Measurements from ENCODE around the gene KLHDC7B.

Gene KLHDC7B

GRCh38 chr22:50585781-50586180 is 40.1 kb downstream of the KLHDC7B start:
- H3K27ac ChIP-seq = no peak overlapping the region
- no peak overlapping the region for H3K4me3 ChIP-seq
- no peak for DNase-seq (ENCODE audit: low spot score)
- no peak for TF ChIP-seq CTCF (IDR thresholded peaks at IDR 0.05)

- no peak overlapping the region for H3K4me3 ChIP-seq
- no peak for TF ChIP-seq CTCF (IDR thresholded peaks at IDR 0.05)
- DNase-seq (ENCODE audit: low spot score) = no peak
- no peak overlapping the region for H3K27ac ChIP-seq
Observed at GRCh38 chr22:50586416-50586815, 40.7 kb downstream of the KLHDC7B start.

- no peak for TF ChIP-seq CTCF (IDR thresholded peaks at IDR 0.05)
Observed at GRCh38 chr22:50587407-50587806, 41.7 kb downstream of the KLHDC7B start.

DNA sequence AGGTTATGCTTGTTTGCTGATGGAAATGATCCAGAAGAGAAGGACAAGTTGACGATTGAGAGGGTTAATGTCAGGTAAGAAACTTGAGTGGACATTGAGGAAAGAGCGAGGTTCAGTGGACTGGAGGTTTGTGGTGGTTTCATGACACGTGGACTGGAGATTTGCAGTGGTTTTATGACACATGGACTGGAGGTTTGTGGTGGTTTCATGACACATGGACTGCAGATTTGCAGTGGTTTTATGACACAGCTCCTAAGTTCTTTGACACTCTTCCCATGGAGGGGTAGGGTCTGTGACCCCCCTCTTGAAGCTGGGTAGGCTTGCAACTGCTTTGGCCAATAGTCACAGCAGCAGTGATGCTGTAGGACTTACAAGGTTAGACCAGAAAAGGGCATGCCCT is 49.5 kb downstream of the KLHDC7B start:
- TF ChIP-seq CTCF (IDR thresholded peaks at IDR 0.05) = no peak
- H3K4me3 ChIP-seq = no peak overlapping the region
- H3K27ac ChIP-seq = no peak overlapping the region
- DNase-seq (ENCODE audit: low spot score) = no peak

More at GRCh38 chr22:50587407-50587806, 41.7 kb downstream of the KLHDC7B start:
- Histone ChIP-seq H3K27ac (no peak overlapping the region), H3K4me3 (no peak overlapping the region)
- DNase-seq (ENCODE audit: low spot score) = no peak

DNA sequence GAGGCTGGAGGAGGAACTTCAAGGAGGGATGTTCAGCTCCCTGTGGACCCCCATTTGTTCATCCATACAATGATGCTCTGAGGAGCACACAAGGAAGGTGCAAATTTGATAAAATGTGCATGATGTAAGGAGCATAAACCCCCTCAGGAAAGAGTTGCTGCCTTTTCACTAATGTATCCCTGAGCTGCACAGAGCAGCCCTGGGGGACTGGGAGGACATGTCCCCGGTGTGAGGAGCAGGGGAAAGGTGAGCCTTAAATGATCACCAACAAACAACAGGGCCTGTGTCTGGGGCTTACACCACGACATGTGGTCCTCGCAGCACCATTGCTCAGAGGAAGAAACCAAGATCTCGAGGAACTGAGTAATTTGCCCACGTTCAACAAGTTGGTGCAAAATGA is 51.4 kb downstream of the KLHDC7B start:
- TF ChIP-seq CTCF (IDR thresholded peaks at IDR 0.05) = no peak
- H3K27ac ChIP-seq = no peak overlapping the region
- no peak for DNase-seq (ENCODE audit: low spot score)
- no peak overlapping the region for H3K4me3 ChIP-seq

DNA sequence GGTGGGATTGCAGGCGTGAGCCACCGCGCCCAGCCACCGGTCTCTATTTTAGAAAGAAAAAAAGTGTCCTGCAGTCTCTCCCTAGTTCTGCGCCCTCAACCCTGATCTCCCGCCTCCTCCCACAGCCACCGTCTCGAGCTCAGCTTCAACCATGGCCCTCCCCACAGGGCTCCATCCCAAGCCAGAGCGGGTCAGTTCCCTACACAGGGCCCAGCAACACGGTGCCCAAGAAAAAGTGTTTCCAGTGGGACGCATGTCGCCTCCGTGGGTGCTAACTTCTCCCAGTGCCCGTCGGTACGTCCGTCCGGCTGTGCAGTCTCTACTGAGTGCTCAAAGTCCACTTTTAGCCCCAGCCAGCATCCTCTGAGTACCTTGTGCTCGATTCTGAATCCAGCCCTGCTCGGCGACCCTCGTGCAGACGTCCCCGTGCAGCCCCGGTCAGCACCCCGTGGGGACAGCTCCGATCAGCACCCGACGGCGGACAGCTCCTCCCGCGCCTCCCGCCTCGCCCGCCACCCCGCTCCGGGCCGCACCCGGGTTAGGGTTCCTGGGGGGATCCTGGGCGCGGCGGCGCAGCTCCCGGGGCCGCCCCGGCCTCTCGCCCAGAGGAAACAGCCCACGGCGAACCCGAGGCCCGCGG is 54.2 kb downstream of the KLHDC7B start:
- no peak for DNase-seq (ENCODE audit: low spot score)
- no peak overlapping the region for H3K27ac ChIP-seq
- TF ChIP-seq CTCF (IDR thresholded peaks at IDR 0.05) = no peak
- peak overlapping the region; percentile 67 for H3K4me3 ChIP-seq

DNA sequence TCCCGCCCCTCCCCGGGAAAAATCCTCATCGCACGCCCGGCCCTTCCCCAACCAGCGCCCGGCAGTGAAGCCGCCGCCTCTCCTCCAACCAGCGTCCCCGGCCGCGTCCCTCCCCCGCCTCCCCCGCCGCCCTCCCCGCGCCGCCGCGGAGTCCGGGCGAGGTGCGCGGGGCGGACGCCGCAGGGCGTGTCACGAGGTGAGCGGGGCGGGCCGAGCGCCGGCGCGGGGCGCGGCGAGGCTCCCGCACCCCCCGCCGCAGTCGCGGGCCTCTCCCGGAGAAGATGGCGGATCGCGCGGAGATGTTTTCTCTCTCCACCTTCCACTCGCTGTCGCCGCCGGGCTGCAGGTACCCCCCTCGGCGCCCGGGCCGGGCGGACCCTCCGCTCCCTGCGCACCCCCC is 54.8 kb downstream of the KLHDC7B start, which contains the start of gene MAPK8IP2:
MAPK8IP2 (plus strand) TSS at position 256 of the 400 bp plus-strand sequence; CDS start at position 282, 26 bp downstream.
- DNase-seq (ENCODE audit: low spot score) = no peak
- no peak within 1 kb of the TSS for H3K27ac ChIP-seq
- no peak for TF ChIP-seq CTCF (IDR thresholded peaks at IDR 0.05)
- H3K4me3 ChIP-seq = peak within 1 kb of the TSS; percentile 67

Measured in coronary artery (tissue), 2 donors.